ENCODE measurements around the gene DUSP7. TPM values are rescaled to one million over a fixed set of nuclear protein-coding genes. Genes with fewer than 3 reads are reported as not detected.

Gene DUSP7
- total and polyA plus RNA-seq, 2 donors (not counting 3 experiments of a cell fraction or from before 2014, with no cell fraction given) = 29.2 to 37.7 TPM

DNA sequence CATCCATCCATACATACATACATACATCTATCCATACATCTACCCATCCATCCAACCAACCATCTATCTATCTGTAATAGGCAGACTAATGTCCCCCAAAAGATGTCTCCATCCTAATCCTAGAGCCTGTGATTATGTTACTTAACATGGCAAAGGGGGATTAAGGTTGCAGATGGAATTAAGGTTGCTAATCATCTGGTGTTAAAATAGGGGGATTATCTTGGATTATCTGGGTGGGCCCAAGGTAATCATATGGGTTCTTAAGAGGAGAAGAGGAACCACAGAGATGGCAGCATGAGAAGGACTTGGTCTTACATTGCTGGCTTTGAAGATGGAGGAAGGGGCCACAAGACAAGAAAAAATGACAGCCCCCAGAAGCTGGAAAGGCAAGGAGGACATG, 45.9 kb downstream of the DUSP7 start:
- no TSS peak for BruUV-seq (replicated peaks)
- TF ChIP-seq POLR2A (IDR thresholded peaks at IDR 0.05; ENCODE audit: low read depth, low read length) (no peak), GATA2 (IDR thresholded peaks at IDR 0.05; ENCODE audit: insufficient read depth, insufficient read length, low read depth, low read length) (no peak), POLR2AphosphoS5 (IDR thresholded peaks at IDR 0.05; ENCODE audit: insufficient read depth, low read depth, low read length) (no peak), CTCF (IDR thresholded peaks at IDR 0.05; ENCODE audit: extremely low read depth in 1 of 2, insufficient read depth in 1 of 2, low read depth in 1 of 2, low read length in 2 of 2) (no peak)
- FAIRE-seq (no peak), DNase-seq (ENCODE audit: low read depth, low spot score) (no peak)
- POLR2A ChIA-PET = no interaction called here
- Histone ChIP-seq H3K9me1 (replicated peaks; ENCODE audit: control insufficient read depth, extremely low read depth, insufficient read depth, low read length) (no peaks in the 10 kb centered on the region), H3K27ac (ENCODE audit: insufficient read depth, low read depth, low read length) (no peak overlapping the region), H3K4me1 (ENCODE audit: control insufficient read depth, extremely low read depth, insufficient read depth, low read length) (peaks cover 17% of the 10 kb centered on the region), H3K9me3 (replicated peaks; ENCODE audit: control insufficient read depth, insufficient read depth, low read length) (no peaks in the 10 kb centered on the region), H3K4me3 (replicated peaks in 1 of 3; ENCODE audit: insufficient read depth in 1 of 3, low read depth in 1 of 3, low read length in 3 of 3) (no peak overlapping the region), H3K36me3 (ENCODE audit: control insufficient read depth in 2 of 2, extremely low read depth in 1 of 2, insufficient read depth in 2 of 2, low read length in 2 of 2) (no peaks in the 10 kb centered on the region), H3K27me3 (ENCODE audit: control insufficient read depth in 2 of 2, insufficient read depth in 2 of 2, low read length in 2 of 2) (no peaks in the 10 kb centered on the region), H4K20me1 (replicated peaks; ENCODE audit: control insufficient read depth, extremely low read depth, insufficient read depth, low read length) (no peaks in the 10 kb centered on the region), H3K79me2 (ENCODE audit: control insufficient read depth, insufficient read depth, low read length) (no peaks in the 10 kb centered on the region), H3K9ac (replicated peaks; ENCODE audit: extremely low read depth, insufficient read depth, low read length) (no peak overlapping the region), H3K4me2 (ENCODE audit: insufficient read depth, low read length) (no peak overlapping the region), H2AFZ (ENCODE audit: low read depth, low read length) (no peak overlapping the region)
- dilution Hi-C loops (cut with MboI; ENCODE audit: extremely low pct_ligation_motif_present, low sequenced_read_pairs) (no loop called here), intact Hi-C loops (cut with micrococcal nuclease) (no loop called here)
- CTCF ChIA-PET = interaction anchor here (1.7 to 5.8 kb wide), 2 partner anchors 9 to 44 kb away, joined by 6 to 59 read pairs; partner anchors contain the start of gene DUSP7

- FAIRE-seq = no peak
These were observed 49.1 kb downstream of the DUSP7 start for GRCh38 chr3:52007291-52007690.

More at GRCh38 chr3:52007291-52007690, 49.1 kb downstream of the DUSP7 start:
- TF ChIP-seq MAX (IDR thresholded peaks at IDR 0.05; ENCODE audit: insufficient read depth, insufficient read length) = no peak
- TF ChIP-seq FOS (IDR thresholded peaks at IDR 0.05; ENCODE audit: borderline replicate concordance, insufficient read depth, low read length) = no peak
- TF ChIP-seq EZH2 (IDR thresholded peaks at IDR 0.05; ENCODE audit: borderline replicate concordance, low read depth, low read length, severe bottlenecking) = no peak
- TF ChIP-seq MYC (IDR thresholded peaks at IDR 0.05; ENCODE audit: low read depth, low read length) = no peak
- TF ChIP-seq CTCF (IDR thresholded peaks at IDR 0.05; ENCODE audit: extremely low read depth in 1 of 2, insufficient read depth in 1 of 2, low read depth in 1 of 2, low read length in 2 of 2) = no peak
- TF ChIP-seq GATA2 (IDR thresholded peaks at IDR 0.05; ENCODE audit: insufficient read depth, insufficient read length, low read depth, low read length) = no peak
- TF ChIP-seq JUN (IDR thresholded peaks at IDR 0.05; ENCODE audit: borderline replicate concordance, insufficient read depth, insufficient read length, low read depth) = no peak
- TF ChIP-seq POLR2AphosphoS5 (IDR thresholded peaks at IDR 0.05; ENCODE audit: insufficient read depth, low read depth, low read length) = no peak
- no peak for TF ChIP-seq POLR2A (IDR thresholded peaks at IDR 0.05; ENCODE audit: low read depth, low read length)
- Histone ChIP-seq H3K4me3 (replicated peaks in 1 of 3; ENCODE audit: insufficient read depth in 1 of 3, low read depth in 1 of 3, low read length in 3 of 3) (no peak overlapping the region), H3K9me1 (replicated peaks; ENCODE audit: control insufficient read depth, extremely low read depth, insufficient read depth, low read length) (no peaks in the 10 kb centered on the region), H3K9me3 (replicated peaks; ENCODE audit: control insufficient read depth, insufficient read depth, low read length) (no peaks in the 10 kb centered on the region), H4K20me1 (replicated peaks; ENCODE audit: control insufficient read depth, extremely low read depth, insufficient read depth, low read length) (no peaks in the 10 kb centered on the region), H3K27ac (ENCODE audit: insufficient read depth, low read depth, low read length) (no peak overlapping the region), H3K4me2 (ENCODE audit: insufficient read depth, low read length) (no peak overlapping the region), H3K79me2 (ENCODE audit: control insufficient read depth, insufficient read depth, low read length) (no peaks in the 10 kb centered on the region), H3K27me3 (ENCODE audit: control insufficient read depth in 2 of 2, insufficient read depth in 2 of 2, low read length in 2 of 2) (no peaks in the 10 kb centered on the region), H3K4me1 (ENCODE audit: control insufficient read depth, extremely low read depth, insufficient read depth, low read length) (peaks cover 9% of the 10 kb centered on the region), H2AFZ (ENCODE audit: low read depth, low read length) (no peak overlapping the region), H3K36me3 (ENCODE audit: control insufficient read depth in 2 of 2, extremely low read depth in 1 of 2, insufficient read depth in 2 of 2, low read length in 2 of 2) (no peaks in the 10 kb centered on the region), H3K9ac (replicated peaks; ENCODE audit: extremely low read depth, insufficient read depth, low read length) (no peak overlapping the region)
- intact Hi-C loops (cut with micrococcal nuclease) = loop anchor here (2.0 kb wide), 1 partner anchor 40 kb away; no protein-coding TSS in a partner anchor
- no TSS peak for BruUV-seq (replicated peaks)
- dilution Hi-C loops (cut with MboI; ENCODE audit: extremely low pct_ligation_motif_present, low sequenced_read_pairs) = no loop called here
- ChIA-PET CTCF (interaction anchor here (10.4 kb wide), 1 partner anchor 47 kb away, joined by 260 read pairs; the partner anchor contains the start of gene DUSP7), POLR2A (no interaction called here)
- DNase-seq (ENCODE audit: low read depth, low spot score) = no peak
